T-helper 9 cell (primary cell): ENCODE data around the gene HAUS3.
"Not testable (repeated sequence)": the region's sequence is repeated elsewhere in the genome, so short reads cannot be mapped to it uniquely, and the experiment has no call there.

Experiments used
- DNase-seq: peaks from one replicate; pipeline ENCODE4 v3.0.0-alpha.2; 2020

Gene HAUS3

DNA sequence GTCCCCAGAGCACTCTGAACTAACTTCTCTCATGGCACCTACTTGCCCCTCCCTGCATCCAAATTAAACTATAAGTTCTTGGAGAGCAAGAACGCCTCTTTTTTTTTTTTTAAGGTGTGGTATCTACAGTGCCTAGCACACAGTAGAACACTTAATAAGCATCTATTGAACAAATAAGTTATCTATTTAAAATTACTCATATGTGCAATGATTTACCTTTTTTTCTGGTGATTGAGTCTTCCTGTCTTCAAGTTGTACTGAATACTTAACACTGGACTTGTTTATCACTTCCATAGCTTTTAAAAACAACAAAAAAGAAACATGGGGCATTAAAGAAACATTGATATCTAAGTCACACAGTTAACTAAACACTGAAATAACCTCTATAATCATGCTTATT lies 29.1 kb downstream of the HAUS3 start:
- DNase-seq = no peak

DNA sequence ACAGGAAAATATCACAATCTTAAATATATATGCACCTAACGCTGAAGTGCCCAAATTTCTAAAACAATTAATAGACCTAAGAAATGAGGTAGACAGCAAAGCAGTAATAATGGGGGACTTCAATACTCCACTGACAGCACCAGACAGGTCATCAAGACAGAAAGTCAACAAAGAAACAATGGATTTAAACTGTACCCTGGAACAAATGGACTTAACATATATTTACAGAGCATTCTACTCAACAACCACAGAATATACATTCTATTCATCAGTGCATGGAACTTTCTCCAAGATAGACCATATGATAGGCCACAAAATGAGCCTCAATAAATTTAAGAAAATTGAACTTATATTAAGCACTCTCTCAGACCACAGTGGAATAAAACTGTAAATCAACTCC lies 39.1 kb downstream of the HAUS3 start:
- DNase-seq = not testable (repeated sequence)

DNA sequence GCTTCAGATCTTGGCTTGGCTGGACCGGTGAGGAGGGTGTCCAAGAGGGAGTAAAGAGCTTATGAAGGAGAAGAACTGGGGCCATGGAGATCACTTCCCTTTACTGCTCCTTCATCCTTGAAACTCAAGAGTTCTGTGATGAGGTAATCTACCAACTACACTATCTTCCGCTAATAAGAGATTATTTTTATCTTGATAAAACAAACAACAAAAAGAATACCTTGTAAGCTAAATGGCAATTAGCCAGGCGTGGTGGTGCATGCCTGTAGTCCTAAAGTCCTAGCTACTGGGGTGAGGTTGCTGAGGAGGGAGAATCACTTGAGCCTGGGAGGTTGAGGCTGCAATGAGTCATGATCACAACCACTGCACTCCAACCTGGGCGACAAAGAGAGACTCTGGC lies 47.4 kb downstream of the HAUS3 start:
- DNase-seq = no peak

DNA sequence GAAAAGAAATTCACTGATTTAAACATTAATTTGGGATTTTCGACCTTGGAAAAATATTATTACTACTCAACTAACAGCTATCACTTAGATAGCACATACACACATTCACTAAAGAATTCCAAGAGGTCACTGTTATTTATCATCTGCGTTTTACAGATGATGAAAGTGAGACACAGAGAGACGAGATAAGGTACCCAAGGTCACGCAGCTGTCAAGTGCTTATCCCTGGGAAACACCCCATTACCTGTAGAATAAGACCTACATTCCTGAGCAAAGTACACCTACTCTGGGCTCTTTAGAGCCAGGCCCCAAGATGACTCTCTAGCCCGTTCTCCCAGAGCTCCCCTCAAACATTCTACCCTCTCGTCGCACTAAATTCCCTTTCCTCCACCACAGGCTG lies 48.6 kb downstream of the HAUS3 start:
- DNase-seq = no peak

DNA sequence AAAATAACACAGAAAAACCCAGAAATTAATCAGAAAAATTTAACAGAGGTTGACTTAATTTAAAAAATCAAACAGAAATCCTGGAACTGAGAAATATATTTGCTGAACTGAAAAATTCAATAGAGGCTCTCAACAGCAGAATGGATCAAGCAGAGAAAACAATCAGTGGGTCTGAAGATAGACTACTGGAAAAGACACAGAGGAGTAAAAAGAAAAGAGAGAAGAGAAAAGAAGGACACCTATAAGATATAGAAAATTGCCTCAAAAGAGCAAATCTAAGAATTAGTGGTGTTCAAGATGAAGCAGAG lies 55.1 kb downstream of the HAUS3 start:
- no peak for DNase-seq

DNA sequence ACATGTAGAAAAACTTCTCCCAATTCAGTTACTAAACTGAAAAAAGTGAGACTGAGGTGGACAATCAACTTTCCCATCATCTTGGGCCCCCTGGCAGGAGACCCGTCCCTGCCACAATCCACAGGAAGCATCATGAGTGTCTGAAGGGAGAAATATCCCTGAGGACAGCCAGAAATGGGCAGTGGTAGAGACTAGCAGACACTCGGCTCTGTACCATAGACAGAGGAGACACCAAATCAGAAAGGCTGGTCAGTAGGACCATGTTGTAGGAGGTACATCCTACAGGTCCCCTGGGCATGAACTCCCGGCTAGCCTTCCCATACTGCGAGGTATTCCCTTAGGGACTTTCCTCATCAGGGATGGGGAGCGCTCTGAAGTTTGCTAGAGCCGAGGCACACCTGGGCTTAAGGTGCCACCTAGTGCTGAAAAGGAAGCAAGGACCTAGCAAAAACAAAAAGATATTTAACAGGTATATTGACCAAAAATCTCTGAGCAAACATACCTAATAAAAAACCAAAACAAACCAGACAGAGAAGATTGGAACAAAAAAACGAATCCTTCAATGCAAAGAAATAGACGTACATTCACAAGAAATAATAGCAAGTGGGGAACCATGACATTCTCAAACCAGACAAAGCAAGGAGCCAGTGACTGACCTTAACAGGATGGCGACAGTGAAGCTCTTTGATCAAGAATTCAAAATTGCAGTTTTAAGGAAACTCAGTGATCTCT lies 55.6 kb downstream of the HAUS3 start:
- DNase-seq = no peak

DNA sequence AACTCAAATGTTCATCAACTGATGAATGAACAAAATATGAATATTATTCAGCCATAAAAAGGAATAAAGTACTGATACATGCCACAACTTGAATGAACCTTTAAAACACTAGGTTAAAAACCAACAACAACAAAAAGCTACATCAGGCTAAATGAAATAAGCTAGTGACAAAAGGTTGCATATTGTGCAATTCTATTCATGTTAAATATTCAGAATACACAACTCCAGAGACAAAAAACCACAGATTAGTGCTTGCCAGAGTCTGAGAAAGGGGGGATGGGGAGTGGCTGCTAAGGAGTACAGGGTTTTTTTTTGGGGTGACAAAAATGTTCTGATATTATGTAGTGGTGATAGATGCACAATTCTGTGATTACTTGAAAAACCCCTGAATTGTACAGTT lies 58.5 kb downstream of the HAUS3 start:
- no peak for DNase-seq

DNA sequence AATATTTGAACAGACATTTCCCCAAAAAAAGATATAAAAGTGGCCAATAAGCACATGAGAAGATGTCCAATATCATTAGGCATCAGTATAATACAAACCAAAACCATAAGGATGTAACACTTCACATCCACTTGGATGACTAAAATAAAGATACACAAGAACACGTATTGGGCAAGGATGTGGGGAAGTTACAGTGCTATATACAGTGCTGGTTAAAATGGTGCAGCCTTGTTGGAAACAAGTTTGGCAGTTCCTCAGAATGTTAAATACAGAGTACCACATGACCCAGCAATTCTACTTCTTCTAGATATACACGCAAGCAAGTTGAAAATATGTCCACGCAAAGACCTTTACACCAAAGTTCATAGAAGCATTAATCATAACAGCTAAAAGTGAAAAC lies 58.9 kb downstream of the HAUS3 start:
- DNase-seq = no peak

DNA sequence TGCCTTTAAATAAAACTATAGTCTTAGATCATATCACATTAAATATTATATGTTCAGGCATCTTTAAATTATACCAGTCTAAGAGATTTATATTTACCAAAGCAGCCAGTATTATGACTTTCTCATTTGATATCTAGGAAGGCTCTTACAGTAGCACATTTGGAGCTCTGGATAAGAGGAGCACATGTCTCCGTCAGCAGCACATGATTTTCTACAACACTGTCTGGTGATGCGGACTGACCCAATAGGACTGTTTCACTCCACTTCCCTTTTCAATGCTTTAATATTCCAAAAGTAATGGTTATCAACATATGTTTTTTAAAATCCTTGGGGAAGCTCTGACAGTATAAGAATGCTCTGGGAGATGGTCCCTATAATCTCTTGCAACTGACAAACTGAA lies 61.5 kb downstream of the HAUS3 start:
- no peak for DNase-seq

DNA sequence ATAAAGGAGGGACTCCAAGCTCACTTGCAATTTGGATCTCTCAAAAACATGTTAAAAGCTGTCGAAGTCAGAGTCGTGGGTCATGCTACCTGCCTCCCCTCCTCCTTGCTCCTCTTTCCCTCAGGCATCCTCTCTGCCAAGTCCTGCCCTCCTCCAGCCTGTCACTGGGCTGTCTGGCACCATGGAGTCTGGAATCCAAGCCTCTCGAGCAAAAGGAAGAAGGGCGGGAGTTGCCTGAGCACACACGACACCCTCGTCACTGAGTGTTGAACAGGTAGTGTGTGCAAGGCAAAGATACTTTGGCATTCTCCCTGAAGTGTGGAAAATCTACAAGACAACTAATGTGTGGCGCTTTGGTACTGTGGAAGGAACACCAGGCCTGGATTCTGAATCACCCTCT lies 62.2 kb downstream of the HAUS3 start:
- no peak for DNase-seq

DNA sequence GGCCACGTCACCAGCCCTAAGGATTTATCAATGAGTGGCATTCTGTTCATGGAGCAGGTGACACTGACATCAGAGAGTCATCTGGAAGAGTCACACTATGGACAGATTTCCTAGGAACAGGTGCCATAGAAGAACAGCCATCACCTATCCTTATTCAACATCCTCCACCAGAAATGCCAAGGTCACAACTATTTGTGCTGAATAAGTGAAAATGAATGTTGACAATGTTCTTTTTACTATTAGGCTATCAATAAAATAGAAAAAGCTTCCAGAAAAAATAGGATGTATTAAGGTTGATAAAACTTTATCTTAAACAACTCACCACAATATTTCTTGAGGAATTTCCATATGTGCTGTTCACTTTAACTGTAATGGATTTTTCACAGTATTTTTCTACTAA lies 62.9 kb downstream of the HAUS3 start:
- DNase-seq = no peak
